NCI-H2227 (cell line): ENCODE results near the gene SYVN1.
A peak's percentile ranks its signal among the peaks of the same experiment; 100 is the strongest.
"Not testable (repeated sequence)": the region's sequence is repeated elsewhere in the genome, so short reads cannot be mapped to it uniquely, and the experiment has no call there.

ENCODE experiments used
- DNase-seq: peaks from one replicate; lab custom pipeline; 2025; ENCODE audit not compliant: unreplicated experiment; lab: John Stamatoyannopoulos, UW

Gene SYVN1

GRCh38 chr11:65127473-65128181, 6.7 kb downstream of the SYVN1 start:
- no peak for DNase-seq

- no peak for DNase-seq
Observed at GRCh38 chr11:65126624-65127274, 7.6 kb downstream of the SYVN1 start.

- DNase-seq, result no peak
Observed at GRCh38 chr11:65125197-65126056, 8.9 kb downstream of the SYVN1 start.

GRCh38 chr11:65124480-65125196, 9.7 kb downstream of the SYVN1 start:
- DNase-seq, result no peak

GRCh38 chr11:65121865-65122696, 12.2 kb downstream of the SYVN1 start, which contains the start of the genes FAU and MRPL49:
FAU (minus strand) TSS chr11:65122134; CDS start chr11:65121813, 321 bp downstream.
MRPL49 (plus strand) TSS chr11:65122321; CDS start chr11:65122347, 26 bp downstream.
- DNase-seq, result peak; percentile 99

- DNase-seq, result no peak
Observed at GRCh38 chr11:65121447-65121864, 12.9 kb downstream of the SYVN1 start.

GRCh38 chr11:65120831-65121230, 13.5 kb downstream of the SYVN1 start:
- no peak for DNase-seq

GRCh38 chr11:65119670-65119995, 14.7 kb downstream of the SYVN1 start:
- DNase-seq, result no peak

GRCh38 chr11:65118891-65119669, 15.2 kb downstream of the SYVN1 start:
- DNase-seq, result not testable (repeated sequence)

GRCh38 chr11:65118097-65118837, 16.1 kb downstream of the SYVN1 start:
- no peak for DNase-seq

- DNase-seq, result peak; percentile 100
Observed at GRCh38 chr11:65117206-65118096, 16.9 kb downstream of the SYVN1 start, which contains the start of gene ZNHIT2. ZNHIT2 (minus strand) TSS chr11:65117701; CDS start chr11:65117653, 48 bp downstream.

- peak; percentile 58 for DNase-seq
Observed at GRCh38 chr11:65116370-65117205, 17.7 kb downstream of the SYVN1 start.

- DNase-seq, result no peak
Observed at GRCh38 chr11:65115361-65116082, 18.8 kb downstream of the SYVN1 start.

- no peak for DNase-seq
Observed at GRCh38 chr11:65114538-65115171, 19.7 kb downstream of the SYVN1 start.

GRCh38 chr11:65113839-65114238, 20.5 kb downstream of the SYVN1 start:
- no peak for DNase-seq
